ENCODE data around the gene MTMR12.

The MTMR12 gene

GRCh38 chr5:32274548-32275395 is 38.0 kb downstream of the MTMR12 start:
- no peak for DNase-seq

GRCh38 chr5:32273821-32274220 is 38.9 kb downstream of the MTMR12 start:
- no peak for DNase-seq

- no peak for DNase-seq
These were observed 40.0 kb downstream of the MTMR12 start for GRCh38 chr5:32272746-32273145.

- DNase-seq, result no peak
These were observed 41.8 kb downstream of the MTMR12 start for GRCh38 chr5:32270946-32271345.

GRCh38 chr5:32270178-32270577 is 42.6 kb downstream of the MTMR12 start:
- DNase-seq, result no peak

- no peak for DNase-seq
These were observed 46.8 kb downstream of the MTMR12 start for GRCh38 chr5:32265902-32266301.

GRCh38 chr5:32264957-32265572 is 47.7 kb downstream of the MTMR12 start:
- DNase-seq, result no peak

- DNase-seq, result no peak
These were observed 49.1 kb downstream of the MTMR12 start for GRCh38 chr5:32263684-32264083.

- no peak for DNase-seq
These were observed 51.5 kb downstream of the MTMR12 start for GRCh38 chr5:32261198-32261597.

- DNase-seq, result no peak
These were observed 53.7 kb downstream of the MTMR12 start for GRCh38 chr5:32259033-32259432.

GRCh38 chr5:32258424-32258823 is 54.3 kb downstream of the MTMR12 start:
- DNase-seq, result no peak

- no peak for DNase-seq
These were observed 57.2 kb downstream of the MTMR12 start for GRCh38 chr5:32255540-32255900.

GRCh38 chr5:32254881-32255539 is 57.7 kb downstream of the MTMR12 start:
- DNase-seq, result no peak

- DNase-seq, result no peak
These were observed 60.8 kb downstream of the MTMR12 start for GRCh38 chr5:32251871-32252458.

GRCh38 chr5:32249668-32250067 is 63.1 kb downstream of the MTMR12 start:
- no peak for DNase-seq

- no peak for DNase-seq
These were observed 67.0 kb downstream of the MTMR12 start for GRCh38 chr5:32245742-32246141.

GRCh38 chr5:32244017-32244416 is 68.7 kb downstream of the MTMR12 start:
- DNase-seq, result no peak

- no peak for DNase-seq
These were observed 71.5 kb downstream of the MTMR12 start for GRCh38 chr5:32241034-32241783.

- DNase-seq, result no peak
These were observed 73.4 kb downstream of the MTMR12 start for GRCh38 chr5:32239385-32239784.

GRCh38 chr5:32233696-32234447 is 78.9 kb downstream of the MTMR12 start:
- no peak for DNase-seq

- no peak for DNase-seq
These were observed 79.5 kb downstream of the MTMR12 start for GRCh38 chr5:32233220-32233695.
